ENCODE measurements around the gene ADAMTSL2.

Gene ADAMTSL2

DNA sequence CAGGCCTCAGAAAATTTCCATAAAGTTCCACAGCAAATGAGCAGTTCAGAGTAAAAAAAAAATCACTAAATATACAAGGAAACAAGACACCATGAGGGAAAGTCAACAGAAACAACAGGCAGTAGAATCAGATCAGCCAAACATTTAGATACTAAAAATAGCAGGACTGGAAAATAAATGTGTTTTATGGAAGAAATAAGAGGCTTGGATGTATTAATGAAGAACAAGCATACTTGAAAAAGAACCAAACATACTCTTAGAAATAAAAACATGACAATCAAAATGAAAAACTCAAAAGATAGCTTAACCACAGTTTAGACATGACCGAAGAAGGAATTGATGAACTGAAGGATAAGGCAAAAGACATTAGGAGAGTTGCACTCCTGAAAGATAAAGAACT is 32.4 kb upstream of the ADAMTSL2 start:
- DNase-seq (ENCODE audit: low read depth), result no peak
- TF ChIP-seq, protein P1, sequence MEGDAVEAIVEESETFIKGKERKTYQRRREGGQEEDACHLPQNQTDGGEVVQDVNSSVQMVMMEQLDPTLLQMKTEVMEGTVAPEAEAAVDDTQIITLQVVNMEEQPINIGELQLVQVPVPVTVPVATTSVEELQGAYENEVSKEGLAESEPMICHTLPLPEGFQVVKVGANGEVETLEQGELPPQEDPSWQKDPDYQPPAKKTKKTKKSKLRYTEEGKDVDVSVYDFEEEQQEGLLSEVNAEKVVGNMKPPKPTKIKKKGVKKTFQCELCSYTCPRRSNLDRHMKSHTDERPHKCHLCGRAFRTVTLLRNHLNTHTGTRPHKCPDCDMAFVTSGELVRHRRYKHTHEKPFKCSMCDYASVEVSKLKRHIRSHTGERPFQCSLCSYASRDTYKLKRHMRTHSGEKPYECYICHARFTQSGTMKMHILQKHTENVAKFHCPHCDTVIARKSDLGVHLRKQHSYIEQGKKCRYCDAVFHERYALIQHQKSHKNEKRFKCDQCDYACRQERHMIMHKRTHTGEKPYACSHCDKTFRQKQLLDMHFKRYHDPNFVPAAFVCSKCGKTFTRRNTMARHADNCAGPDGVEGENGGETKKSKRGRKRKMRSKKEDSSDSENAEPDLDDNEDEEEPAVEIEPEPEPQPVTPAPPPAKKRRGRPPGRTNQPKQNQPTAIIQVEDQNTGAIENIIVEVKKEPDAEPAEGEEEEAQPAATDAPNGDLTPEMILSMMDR (IDR thresholded peaks at IDR 0.05; ENCODE audit: low read depth, low read length, missing control alignments), result no peak
- in situ Hi-C loops (cut with HindIII; ENCODE audit: low sequenced_read_pairs), result no loop called here
- no peak overlapping the region for H3K4me3 ChIP-seq (ENCODE audit: low read depth, low read length)

DNA sequence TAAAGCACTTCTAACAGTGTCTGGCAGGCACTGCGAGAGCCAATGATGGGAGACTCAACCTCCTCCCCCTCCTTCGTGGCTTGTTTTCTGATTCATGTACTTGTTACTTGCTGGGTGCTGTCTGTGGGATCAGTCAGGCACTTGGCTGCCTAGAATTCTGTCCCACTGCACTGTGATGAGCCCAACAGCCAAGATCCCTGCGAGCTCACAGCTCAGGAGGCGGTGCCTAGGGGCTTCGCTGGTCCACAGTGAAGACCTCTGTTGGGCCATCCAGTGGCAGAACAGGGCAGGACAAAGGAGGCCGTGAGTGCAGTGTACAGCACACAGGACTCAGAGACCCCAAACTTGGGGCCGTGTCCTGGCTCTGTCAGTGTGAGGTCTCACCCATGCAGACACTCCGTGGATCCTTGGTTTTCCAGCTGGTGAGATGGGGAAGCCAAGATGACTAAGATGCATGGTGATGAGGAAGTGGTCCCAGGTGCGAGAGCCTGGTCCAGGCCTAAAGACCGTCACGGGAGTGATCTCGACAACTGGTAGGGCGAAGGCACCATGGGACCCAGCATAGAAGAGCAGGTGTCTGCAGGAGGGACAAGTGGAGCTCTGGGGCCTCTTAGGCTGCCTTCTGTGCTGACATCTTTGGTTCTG is 29.2 kb upstream of the ADAMTSL2 start:
- H3K4me3 ChIP-seq (ENCODE audit: low read depth, low read length), result no peak overlapping the region
- DNase-seq (ENCODE audit: low read depth), result no peak
- TF ChIP-seq, protein P1 (IDR thresholded peaks at IDR 0.05; ENCODE audit: low read depth, low read length, missing control alignments), result no peak

DNA sequence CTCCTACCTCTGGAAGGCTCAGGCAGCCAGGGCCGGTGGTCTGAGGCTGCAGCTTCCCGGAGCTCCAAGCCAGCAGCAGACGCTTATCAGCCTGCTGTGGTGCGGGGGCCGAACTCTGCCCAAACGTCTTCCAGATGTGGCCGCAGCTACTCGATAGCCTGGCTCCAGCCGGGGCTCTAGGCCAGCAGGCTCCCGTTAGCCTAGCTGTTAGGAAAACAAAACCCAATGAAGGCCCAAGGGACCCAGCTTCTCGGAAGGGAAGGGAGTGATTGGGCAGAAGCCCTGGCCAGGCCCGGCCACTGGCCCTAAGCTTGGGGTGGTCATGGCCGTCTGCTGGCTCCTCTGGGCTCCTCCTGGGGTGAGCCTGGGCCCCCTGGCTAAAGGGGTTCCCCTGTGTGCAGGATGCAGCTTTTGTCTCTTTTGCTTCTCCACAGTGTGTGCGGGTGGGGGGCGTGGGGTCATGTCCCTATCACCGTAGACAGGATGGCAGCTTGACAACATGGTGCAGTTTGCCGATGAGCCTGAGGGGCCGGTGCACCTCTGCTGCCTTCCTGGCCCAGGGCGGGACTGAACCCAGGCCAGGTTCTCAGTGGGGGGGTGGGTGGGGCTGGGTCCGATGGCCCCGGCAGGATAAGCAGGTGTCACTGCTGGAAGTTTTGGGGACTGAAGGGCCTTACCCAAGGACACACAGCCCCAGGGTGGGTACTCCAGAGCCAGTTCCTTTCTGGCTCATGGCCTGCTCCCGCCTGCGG is 28.4 kb upstream of the ADAMTSL2 start:
- no peak overlapping the region for H3K4me3 ChIP-seq (ENCODE audit: low read depth, low read length)
- TF ChIP-seq, protein P1 (IDR thresholded peaks at IDR 0.05; ENCODE audit: low read depth, low read length, missing control alignments), result no peak
- DNase-seq (ENCODE audit: low read depth), result no peak
- in situ Hi-C loops (cut with HindIII; ENCODE audit: low sequenced_read_pairs), result no loop called here

More for the DNA sequence above, 29.2 kb upstream of the ADAMTSL2 start:
- in situ Hi-C loops (cut with HindIII; ENCODE audit: low sequenced_read_pairs), result no loop called here

DNA sequence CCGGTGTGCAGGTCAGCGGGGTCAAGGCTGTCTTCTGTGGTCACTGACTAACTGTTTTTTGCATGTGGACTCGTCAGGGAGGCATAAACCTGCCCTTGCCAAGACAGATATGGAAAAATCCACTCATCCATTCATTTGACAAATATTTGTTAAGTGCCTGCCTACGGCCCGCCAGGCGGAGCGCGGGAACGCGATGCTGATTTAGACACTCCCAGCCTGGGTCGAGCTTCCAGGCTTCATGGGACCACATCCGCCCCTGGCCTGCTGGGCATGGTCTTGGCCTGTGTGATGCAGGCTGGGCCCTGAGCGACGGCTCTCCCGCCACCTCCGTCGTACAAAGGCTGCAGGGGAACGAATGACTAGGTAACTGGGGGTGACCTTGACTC is 27.9 kb upstream of the ADAMTSL2 start:
- no peak overlapping the region for H3K4me3 ChIP-seq (ENCODE audit: low read depth, low read length)
- peak; percentile 19 for DNase-seq (ENCODE audit: low read depth)
- TF ChIP-seq, protein P1 (IDR thresholded peaks at IDR 0.05; ENCODE audit: low read depth, low read length, missing control alignments), result no peak
- in situ Hi-C loops (cut with HindIII; ENCODE audit: low sequenced_read_pairs), result no loop called here

DNA sequence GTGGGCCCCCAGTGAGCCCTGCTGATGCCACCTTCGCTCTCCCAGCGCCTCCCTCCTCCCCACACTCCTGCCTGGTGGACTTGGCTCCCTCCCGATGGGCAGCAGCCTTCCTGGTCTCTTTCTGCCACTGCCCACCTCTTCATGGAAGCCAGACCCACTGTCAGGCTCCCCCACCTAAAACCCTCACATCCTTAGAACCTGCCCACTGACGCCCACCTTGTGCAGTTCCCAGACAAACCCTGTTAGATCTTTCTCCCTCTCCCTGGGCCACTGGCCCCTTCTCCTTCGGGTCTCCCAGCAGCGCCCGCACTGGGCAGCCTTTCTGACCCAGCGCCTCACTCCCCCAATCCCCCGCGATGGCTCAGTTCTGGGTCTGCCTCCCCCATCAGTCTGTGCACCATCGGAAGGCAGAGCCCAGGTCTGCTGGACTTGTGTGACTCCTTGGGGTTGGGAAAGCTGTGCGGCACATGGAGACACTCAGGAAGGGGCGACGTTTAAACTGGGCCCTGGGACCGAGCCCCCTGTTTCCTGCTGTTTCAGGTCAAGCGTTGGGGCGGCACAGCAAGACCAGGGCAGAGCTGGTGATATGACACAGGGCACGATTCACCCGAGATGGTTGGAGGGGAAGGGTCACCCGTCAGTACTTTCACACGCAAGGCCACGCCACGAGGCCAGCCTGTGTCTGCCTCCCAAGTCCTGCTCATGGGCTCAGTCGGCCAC is 27.1 kb upstream of the ADAMTSL2 start:
- in situ Hi-C loops (cut with HindIII; ENCODE audit: low sequenced_read_pairs), result no loop called here
- TF ChIP-seq, protein P1 (IDR thresholded peaks at IDR 0.05; ENCODE audit: low read depth, low read length, missing control alignments), result no peak
- DNase-seq (ENCODE audit: low read depth), result no peak

DNA sequence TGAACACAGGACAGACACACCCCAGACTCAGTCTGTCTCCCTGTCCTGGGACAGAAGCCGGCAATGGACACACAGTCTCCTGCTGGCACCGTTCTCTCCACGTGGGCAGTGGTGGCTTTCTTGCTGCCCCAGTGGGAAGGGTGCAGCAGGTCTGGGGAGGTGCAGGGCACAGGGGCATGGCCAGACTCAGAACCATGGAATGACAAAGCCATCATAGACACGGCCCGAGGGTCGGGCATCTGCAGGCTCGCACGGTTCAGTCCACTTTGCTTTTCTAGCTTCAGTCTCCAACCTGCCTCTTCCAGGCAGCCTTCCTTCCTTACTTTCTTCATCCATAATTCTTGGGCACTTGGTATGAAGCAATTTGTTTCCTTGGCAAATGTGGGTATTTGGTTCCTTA is 26.5 kb upstream of the ADAMTSL2 start:
- H3K4me3 ChIP-seq (ENCODE audit: low read depth, low read length), result no peak overlapping the region
- in situ Hi-C loops (cut with HindIII; ENCODE audit: low sequenced_read_pairs), result no loop called here
- DNase-seq (ENCODE audit: low read depth), result no peak
- TF ChIP-seq, protein P1 (IDR thresholded peaks at IDR 0.05; ENCODE audit: low read depth, low read length, missing control alignments), result no peak

More for the DNA sequence above, 27.1 kb upstream of the ADAMTSL2 start:
- H3K4me3 ChIP-seq (ENCODE audit: low read depth, low read length), result no peak overlapping the region

All from astrocyte of the cerebellum (primary cell).